NCI-H2081 (cell line): ENCODE results near the gene GFOD2.
A peak's percentile ranks its signal among the peaks of the same experiment; 100 is the strongest.

Experiments used
- DNase-seq, 2 experiments: peaks; one replicate each; lab custom pipeline; 2025; lab: John Stamatoyannopoulos, UW

Gene GFOD2

GRCh38 chr16:67733734-67734470, 14.8 kb upstream of the GFOD2 start:
- DNase-seq = no peak

- DNase-seq = peak; percentile 1 to 52
Observed at GRCh38 chr16:67731753-67732095, 12.6 kb upstream of the GFOD2 start.

DNA sequence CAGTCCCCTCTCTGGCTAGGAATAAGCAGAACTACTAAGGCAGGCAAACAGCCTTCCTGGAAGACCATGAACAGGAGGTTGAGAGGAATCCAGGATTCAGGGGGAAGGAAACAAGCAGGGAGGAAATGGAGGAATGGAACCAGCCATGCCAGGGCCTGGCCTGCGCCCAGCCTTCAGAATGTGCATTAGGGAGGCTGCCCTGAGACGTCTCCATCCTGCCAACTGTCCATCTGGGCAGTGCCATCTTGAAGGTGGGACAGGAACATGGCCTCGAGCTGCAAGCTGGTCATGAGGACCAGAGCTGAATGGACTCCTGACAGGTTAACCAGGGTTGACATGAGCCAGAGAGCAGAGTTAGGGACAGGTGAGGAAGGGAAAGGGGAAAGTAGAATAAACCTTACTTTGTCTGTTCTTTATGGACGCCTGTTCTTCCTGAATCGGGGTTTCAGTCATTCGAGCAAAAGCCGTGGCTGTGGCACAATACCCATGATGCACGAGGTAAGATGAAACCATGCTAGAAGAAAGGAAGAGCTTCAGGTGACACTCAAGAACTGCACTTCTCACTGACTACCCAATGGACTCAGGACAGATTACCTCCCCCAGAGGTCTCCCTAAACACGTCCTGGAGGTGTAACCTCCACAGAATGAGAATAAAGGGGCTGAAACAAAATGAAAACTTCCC, 12.1 kb upstream of the GFOD2 start:
- DNase-seq = no peak

GRCh38 chr16:67730326-67730725, 11.2 kb upstream of the GFOD2 start:
- no peak for DNase-seq

DNA sequence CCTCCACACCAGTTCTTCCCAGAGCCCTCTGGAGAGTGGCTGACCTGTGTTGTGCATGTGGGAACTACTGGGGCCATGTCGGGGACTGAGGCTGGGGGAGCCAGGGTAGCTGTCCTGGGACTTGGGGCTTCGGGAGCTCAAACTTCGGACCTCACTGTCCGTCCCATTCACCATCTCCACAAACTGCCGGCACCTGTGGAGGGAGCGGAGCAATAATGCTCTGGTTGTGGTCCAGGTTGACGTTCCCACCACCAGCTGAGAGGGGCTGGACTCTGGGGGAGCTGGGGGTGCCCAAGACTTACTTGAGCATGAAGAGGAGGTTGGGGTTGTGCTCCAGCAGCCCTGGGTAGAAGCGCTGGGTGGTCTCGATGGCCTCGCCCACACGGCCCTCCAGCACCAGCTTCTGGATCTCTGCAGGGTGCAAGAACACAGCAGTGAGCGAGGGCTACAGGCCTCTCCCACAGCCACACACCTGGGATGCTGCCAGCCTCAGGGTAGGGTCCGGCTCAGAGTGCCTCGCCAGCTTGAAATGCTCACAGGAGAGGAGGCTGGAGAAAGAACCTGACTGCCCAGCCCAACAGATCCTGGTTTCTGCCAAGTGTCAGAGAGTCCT, 10.6 kb upstream of the GFOD2 start:
- no peak for DNase-seq

DNA sequence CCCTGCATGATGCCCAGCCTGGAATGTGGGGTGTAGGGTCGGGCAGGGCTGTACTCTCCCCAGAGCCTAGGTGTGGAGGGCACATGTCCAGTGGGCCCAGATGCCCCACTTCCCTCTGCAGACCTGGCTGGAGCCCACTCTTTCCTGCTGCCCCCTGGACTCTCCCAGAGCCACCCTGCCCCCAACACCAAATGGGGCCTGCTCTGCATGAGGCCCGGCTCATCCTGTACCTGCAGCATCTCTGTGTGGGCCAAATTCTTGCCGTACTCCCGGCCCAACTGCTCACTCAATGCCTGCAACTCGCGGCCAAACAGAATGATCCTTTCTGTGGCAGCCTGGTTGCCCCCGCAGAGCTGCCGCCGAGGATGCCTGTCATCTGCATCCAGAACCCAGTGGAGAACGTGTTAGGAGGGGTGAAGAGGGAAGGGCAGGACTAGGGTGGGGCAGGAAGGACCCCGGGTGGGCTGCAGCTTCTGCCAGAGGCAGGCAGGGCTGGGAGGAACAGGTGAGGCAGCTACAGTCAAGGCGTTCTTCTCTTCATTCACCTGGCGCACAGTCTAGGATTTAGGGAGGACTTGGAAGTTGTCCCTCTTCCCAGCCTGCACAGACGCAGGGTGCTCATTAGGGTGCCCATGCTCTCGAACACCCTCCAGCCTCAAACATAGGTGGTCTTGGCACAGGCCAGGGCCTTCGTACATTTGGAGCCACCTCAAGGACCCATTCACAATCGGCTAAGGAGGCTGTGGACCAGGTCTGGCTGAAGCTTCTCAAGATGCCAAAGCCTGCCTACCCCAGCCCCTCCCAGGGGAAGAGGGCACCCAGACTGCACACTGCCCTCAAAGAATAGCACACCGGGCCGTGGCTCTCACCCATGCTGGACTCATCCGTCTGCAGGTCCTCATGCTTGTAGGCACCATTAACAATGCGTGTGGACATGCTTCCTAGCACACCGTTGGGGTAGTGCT, 8.7 kb upstream of the GFOD2 start:
- no peak for DNase-seq

DNA sequence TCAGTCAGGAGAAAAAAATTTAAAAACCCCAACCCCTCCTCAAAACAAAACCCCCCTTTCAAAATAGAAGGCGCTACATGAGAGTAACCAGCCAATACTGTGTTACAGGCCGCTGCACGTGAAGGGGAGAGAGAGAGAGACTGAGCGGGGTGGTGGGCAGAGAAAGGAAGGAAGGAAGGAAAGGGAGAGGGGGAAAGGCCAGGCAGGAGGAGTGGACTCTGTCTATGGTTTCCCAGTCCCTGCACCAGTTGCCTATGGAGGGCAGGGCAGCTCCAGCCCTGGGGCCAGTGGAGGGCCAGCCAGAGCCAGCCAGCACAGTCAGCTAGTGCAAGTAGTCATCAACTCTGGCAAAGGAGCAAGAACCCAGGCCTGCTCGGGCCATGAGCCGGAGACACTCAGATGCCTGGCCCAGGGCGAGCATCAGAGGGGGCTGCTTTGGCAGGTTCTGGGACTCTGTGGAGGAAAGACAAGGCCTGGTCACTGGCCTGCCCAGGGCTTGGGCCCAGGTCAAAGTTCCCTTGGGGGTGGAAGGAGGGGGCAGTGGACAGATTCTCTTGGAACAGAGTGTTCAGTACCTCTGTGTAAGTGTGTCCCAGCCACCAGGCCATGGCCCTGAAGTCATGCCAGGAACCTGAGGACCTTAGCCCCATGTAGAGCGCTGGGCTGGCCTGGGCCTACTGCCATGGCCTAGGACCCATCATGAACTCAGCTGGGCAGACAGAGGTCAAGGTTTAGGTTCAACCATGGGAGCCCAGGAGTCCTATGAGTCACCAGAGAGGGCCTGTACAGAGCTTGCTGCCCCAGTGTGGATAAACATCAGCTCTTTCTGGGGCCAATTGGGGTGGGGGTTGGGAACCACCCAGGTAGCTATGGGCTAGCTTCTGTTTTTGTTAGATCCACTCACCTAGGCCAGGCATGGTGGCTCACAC, 7.3 kb upstream of the GFOD2 start:
- DNase-seq = no peak

GRCh38 chr16:67723911-67724305, 4.8 kb upstream of the GFOD2 start:
- DNase-seq = no peak

GRCh38 chr16:67723151-67723910, 4.2 kb upstream of the GFOD2 start:
- DNase-seq = no peak

GRCh38 chr16:67720236-67720635, 1.1 kb upstream of the GFOD2 start:
- DNase-seq = no peak

DNA sequence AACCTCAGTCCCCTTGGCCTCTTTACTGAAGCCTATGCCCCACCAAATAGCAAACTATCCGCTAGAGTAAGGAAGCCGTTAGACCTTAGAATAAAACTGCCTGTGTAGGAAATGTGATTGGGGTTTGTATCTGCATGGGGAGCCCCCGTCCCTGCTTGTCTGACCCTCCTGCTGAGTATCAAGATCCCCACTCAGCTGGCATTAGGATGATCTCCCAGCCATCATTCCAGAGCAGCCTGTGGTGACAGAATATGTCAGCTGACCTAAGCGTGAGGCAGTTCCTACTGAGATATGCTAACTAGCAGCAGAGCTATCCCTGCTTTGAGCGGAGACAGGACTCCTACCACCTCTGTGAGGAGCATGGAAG, 645 bp upstream of the GFOD2 start:
- peak in 1 of 2 experiments; percentile 4 for DNase-seq

DNA sequence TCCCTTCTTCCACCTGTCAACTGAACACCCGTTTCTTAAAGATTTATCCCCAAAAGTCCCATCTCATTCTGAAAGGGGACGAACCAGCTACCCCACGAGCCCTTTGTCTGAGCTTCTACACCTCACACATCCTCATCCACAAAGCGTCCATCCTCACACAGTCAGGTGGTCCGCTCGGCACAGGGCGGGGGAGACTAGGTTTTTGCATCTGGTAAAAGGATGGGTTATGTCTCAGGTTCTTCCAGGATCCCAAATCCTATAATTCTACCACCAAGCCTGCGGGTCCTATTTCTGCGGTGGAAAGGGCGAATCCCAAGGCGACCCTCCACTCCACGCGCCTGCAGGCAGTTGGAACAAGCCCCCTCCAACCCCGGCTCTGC, 458 bp downstream of the GFOD2 start:
- DNase-seq = peak in 1 of 2 experiments; percentile 20

- DNase-seq = no peak
Observed at GRCh38 chr16:67716097-67716496, 3.0 kb downstream of the GFOD2 start.

DNA sequence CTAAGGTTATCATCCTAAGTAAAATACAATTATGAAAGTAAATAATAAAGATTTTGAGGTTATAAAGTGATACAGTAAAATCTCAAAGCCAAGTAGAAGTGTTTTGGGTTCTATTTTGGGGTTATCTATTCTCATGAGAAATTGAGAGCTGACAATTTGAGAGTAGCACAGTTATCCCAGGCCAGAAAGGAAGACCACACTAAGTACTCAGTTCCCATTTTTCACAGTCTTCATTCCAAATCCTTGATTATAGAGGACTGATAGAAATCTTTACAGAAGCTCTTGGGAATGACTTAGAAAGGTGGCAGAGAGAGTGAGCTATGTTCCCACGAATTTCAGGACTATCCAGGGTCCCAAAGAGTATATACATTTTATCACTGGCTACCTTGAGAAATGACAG, 4.6 kb downstream of the GFOD2 start:
- DNase-seq = no peak

DNA sequence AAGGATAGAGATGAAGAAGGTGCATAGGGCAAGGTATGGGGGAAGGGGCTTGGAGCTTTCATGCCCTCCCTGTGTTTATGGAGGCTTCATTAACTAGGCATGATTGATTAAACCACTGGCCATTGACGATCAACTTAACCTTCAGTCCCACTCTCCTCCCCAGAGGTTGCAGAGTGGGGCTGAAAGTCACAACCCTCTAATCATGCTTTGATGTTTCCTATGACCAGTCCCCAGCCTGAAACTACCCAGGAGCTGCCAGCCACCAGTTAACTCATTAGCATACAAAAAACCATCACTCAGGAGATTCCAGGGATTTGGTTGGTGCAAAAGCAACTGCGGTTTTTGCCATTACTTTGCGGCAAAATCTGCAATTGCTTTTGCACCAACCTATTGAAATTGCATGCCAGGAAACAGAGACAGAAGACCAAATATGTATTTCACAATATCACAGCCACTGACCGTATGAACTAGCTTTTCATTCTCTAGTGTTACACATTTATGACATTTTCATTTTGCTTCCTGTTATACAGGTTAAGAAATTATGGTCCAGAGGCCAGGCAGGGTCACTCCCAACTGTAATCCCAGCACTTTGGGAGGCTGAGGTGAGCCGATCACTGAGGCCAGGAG, 5.4 kb downstream of the GFOD2 start:
- DNase-seq = no peak

DNA sequence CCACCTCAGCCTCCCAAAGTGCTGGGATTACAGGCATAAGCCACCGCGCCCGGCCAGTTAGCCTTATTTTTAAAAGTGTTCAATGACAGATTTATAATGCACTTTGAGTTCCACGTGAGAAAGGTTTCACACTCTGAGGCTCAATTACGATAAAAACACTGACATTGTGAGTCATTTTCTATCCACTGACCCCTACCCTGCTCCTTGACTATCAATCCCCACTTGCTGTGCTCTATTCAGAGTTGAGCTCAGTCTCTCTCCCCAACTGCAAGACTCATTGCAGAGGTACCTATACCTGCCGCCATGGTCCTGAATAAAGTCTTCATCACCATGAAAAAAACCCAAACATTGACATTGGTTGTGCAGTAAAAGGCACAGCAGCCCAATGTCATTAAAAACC, 8.5 kb downstream of the GFOD2 start:
- no peak for DNase-seq

- no peak for DNase-seq
Observed at GRCh38 chr16:67709050-67709449, 10.1 kb downstream of the GFOD2 start.

DNA sequence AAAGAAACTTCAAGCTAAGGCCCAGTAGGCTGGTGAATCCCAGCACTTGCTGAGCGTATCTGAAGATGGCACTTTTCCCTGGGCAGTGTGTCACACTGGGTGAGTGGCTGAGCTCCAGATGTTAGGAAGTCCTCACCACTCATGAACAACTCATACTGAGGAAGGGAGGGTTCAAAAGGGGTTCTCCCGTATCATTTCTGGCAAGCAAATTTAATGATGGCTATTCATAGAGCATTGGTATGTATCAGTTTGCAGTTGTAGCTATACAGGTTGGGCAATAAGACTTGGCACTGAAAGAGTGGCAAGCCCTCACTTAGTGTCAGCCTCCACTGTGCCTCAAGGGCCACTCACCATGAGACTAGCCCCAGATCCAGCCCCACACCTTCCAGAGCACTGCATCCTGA, 10.7 kb downstream of the GFOD2 start:
- no peak for DNase-seq

DNA sequence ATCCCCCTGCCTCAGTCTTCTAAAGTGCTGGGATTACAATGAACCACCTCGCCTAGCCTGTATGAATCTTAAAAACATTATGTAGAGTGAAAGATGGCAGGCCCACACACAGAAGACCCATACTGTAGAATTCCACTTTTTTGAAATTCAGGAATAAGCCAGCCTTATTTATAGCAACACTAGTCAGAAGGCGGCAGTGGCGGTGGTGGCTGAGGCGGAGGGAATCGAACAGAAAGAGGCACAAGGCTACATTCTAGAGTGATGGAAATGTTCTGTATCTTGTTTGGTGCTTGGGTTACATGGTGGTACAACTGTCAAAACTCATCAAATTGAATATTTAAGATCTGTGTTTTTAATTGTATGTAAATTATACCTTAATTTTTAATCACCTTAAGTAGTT, 11.3 kb downstream of the GFOD2 start:
- DNase-seq = no peak

DNA sequence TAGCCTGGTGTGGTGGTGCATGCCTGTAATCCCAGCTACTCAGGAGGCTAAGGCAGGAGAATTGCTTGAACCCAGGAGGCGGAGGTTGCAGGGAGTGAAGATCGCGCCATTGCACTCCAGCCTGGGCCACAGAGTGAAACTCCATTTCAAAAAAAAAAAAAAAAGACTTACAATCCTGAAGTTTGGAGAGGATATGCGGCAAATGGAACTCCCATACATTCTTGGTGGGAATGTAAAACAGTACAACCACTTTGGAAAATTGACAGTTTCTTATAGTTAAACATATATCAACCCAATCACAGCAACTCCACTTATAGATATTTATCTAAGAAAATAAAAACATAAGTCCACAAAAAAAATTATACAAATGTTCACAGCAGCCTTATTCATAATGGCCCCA, 11.9 kb downstream of the GFOD2 start:
- no peak for DNase-seq
